GM18502 (cell line): ENCODE measurements around the gene TMEM186.
"Not testable (repeated sequence)": the region's sequence is repeated elsewhere in the genome, so short reads cannot be mapped to it uniquely, and the experiment has no call there.

ENCODE experiments used
- ATAC-seq: cut with Tn5 transposase; IDR thresholded peaks from one replicate; pipeline ENCODE4 v1.9.1; 2021; ENCODE audit warnings: mild to moderate bottlenecking; ENCODE audit not compliant: unreplicated experiment, poor library complexity

Gene TMEM186, protein sequence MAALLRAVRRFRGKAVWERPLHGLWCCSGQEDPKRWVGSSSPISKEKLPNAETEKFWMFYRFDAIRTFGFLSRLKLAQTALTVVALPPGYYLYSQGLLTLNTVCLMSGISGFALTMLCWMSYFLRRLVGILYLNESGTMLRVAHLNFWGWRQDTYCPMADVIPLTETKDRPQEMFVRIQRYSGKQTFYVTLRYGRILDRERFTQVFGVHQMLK

DNA sequence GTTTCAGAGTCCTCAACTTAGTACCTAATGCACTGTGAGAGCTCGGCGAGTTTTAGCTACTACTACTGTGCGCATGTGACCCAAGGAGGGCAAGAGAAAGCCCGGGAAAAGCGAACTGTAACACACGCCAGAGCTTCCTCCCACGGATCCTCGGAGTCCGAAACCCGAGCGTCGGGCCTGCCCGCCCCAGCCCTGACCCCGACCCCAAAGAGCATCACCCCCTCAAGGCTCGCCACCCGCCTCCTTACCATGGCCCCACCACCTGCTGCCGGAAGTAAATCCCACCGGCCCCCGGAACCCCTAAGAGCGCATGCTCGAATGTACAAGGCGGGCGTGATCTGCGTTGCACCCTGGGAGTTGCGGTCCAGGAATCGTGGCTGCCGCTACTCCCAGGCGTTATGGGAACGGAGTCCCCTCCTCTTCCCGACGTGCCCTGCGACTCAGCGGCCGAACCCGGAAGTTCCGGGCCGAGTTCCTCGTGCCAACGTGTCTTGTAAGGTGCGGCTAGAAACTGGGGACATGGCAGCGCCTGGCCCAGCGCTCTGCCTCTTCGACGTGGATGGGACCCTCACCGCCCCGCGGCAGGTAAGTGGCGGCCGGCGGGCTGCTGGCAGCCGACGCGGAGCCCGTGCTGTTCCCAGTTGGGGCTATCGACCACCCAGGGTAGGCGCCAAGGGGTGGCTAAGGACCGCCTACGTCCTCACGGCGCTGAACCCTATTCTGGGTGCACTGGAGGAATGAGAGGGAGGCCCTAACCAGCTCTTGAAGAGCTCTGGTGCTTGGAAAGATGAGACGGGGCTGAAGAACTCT is at the start of gene TMEM186, which contains the start of gene PMM2:
Gene TMEM186 (minus strand): TSS at position 276 of the 810 bp plus-strand sequence. CDS start 25 bp downstream, at position 251.
Gene PMM2 (plus strand): TSS at position 476 of the 810 bp plus-strand sequence. CDS start 44 bp downstream, at position 520.
- peak; percentile 94 for ATAC-seq

DNA sequence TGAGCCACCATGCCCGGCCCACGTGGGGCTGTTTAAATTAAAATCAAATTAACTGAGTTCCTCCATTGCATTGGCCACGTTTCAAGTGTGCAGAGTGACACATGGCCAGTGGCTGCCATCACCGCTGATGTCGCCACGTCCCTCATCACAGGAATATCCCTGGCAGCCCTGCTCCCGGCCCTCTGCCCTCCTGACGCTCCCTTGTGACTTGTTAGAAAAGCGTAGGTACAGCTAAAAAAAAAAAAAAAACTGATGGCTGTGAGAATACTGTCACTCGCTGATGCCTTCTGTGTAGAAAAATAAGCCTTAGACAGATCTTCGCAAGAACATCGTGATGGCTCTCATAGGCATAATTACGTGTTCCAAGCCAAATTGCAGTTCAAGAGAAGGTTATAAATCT is 49.7 kb upstream of the TMEM186 start:
- no peak for ATAC-seq

DNA sequence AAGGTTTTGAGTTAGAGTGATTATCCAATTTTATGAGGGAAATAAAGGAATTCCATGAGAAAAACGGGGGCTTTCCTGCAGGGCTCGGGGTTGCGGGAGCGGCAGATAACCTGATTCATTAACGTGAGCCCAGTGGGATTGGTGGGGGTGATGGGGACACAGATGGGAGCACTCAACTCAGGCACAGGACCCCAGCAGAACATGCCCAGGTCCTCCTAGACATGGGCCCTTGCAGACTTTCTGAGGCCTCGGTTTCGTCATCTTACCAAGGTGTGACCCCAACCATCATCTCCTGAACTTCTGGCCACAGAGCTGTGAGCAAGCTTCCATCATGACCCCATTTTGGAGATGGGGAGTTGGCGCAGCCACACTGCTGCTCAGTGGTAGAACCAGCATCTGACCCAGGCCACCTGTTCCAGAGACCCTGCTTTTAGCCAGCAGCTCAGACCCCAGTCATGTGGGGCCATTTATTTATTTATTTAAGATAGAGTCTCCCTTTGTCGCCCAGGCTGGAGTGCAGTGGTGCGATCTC is 49.0 kb upstream of the TMEM186 start:
- ATAC-seq: no peak

DNA sequence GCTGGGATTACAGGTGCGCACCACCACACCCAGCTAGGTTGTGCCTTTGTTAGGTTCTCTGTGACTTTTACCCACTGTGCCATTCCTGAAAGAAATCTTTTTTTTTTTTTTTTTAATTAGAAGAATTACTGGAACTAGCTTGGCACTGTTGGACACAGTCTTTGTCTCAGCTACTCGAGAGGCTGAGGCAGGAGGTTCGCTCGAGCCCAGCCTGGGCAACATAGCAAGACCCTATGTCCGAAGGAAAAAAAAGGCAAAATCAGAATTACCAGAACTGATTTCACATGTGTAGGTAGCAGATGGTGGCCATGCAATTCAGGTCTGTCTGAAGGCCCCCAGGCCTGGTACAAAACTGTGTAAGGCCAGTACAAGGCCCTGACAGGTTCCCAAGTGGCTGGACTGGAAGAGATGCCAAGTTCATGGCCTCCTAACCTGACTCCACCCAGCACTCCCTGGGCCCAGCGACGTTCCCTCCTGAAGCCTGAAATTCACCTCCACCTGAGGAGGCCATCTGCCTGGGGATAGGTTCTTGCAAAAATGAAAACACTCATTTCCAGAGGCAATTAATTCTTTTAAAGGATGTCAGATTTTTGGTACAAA is 48.4 kb upstream of the TMEM186 start:
- no peak for ATAC-seq

DNA sequence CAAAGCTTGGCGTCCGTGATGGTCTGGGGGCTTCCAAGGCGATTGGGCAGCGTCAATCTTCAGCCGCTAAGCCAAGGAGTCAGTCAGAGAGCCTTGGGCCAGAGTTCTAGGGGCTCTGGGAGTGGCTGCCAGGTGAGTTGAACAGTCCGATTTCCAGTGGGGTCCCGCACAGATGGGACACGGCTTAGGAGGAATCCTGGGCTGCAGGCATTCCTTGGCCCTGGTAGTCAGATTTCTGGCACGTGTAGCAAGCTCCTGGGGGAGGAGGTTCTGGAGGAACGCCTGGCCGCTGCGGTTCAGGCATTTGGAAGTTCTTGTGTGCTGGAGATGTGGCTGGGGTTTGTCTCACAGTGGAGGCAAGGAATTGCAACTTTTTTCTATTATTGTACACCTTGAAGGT is 45.9 kb upstream of the TMEM186 start:
- not testable (repeated sequence) for ATAC-seq

DNA sequence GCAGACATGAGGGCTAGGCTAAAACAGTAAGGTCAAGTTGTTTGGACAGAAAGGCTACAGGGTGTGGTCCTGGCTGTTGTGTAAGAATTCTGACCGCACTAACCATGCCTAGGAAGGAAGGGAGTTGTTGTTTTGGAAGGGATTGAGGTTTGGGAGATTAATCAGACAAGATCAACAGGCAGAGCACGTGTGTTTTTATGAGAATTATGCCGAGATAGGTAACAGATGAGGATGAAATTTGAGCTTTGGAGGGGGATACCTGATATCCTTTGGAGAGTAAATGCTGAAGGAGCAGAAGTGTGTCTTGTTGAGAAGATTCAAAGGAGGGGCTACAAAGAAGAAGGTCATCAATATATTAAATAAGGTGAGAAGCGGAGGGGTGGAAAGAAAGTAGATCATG is 44.6 kb upstream of the TMEM186 start:
- not testable (repeated sequence) for ATAC-seq

DNA sequence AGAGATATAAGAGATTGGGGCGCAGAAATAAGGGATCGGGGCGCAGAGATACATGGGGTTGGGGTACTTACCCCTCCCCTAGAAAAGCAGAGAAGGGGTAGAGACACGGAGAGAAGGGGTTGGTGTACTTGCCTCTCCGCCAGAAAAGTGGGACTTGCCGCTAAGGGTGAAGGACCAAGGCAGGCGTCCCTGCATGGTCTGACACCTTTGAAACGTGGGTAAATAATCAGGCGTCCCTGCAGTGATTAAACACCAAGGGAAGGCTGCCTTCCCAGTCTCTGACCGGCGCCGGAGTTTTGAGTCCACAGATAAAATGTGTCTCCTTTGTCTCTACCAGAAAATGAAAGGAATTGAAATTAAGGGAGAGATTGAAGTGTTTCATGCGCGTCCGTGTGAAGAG is 40.2 kb upstream of the TMEM186 start:
- not testable (repeated sequence) for ATAC-seq

DNA sequence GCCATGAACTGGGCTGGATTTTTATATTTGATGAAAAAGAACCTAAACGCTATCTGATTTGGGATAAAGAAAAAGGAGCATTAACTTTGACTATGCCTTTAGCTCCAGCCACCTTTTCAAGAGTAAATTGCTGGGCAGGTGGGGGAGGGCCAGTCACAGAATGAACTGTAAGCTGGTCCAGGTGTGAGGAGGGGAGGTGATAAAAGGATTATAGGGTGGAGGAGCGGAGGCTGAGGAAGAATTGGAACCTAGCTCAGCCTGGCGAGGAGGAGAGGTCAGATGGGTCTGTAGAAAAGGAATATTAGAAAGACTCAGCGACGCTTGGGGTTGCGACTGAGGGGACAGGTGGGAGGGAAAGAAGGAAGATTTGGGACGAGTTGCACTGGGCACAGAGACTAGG is 39.4 kb upstream of the TMEM186 start:
- not testable (repeated sequence) for ATAC-seq

DNA sequence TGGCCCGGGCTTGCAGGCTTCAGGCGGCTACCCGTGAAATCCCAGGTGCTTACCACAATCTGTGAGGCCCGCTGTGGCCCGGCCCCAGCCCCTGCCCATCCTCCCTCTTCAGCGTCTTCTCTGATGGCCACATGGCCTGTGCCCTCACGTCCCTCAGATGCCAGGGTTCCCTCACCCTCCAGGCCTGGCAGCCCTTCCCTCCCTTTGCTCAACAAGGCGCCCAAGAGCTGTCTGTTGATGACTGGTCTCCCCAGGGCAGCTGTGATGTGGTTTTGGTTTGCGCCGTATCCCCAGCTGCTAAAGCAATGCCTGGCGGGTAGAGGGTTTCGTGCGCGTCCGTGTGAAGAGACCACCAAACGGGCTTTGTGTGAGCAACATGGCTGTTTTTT is 35.3 kb upstream of the TMEM186 start:
- no peak for ATAC-seq

DNA sequence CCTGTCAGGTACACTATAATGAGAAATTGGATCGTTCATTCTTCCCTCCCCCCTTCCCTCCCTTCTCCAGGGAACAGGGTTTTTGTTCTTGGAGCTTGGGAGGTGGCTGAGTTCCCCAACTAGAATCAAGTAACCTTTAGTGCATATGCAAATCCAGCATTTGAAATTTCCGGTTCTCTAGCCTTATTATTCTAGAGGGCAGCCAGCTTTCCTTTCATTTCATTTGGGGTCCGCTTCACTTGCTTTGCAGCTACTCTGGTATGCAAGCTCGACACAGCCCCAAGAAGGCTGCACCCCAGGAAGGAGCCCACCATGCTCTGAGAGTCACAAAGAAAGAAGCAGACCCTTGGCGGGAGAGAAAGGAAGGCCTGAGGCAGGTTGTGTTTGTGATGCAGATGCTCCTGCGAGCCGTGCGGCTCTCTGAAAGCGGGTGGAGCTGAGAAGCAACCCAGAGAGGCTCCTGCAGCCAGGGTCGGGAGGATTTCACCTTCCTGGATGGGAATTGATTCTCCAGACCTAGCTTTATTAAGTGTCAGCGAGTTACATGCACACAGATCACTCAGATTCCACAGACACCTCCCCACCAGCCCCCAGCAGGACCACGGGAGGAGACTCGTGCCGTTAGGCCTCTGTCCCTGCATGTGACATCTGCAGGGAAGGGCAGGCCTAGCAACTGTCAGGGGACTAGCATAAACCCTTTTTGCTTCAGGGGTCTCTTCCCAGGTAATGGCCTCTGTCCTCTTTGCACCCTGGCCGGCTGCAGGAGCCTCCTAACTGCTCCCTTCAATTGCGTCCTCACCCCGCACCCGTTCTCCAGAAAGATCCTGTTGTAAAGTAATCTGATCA is 34.7 kb upstream of the TMEM186 start:
- ATAC-seq: no peak

DNA sequence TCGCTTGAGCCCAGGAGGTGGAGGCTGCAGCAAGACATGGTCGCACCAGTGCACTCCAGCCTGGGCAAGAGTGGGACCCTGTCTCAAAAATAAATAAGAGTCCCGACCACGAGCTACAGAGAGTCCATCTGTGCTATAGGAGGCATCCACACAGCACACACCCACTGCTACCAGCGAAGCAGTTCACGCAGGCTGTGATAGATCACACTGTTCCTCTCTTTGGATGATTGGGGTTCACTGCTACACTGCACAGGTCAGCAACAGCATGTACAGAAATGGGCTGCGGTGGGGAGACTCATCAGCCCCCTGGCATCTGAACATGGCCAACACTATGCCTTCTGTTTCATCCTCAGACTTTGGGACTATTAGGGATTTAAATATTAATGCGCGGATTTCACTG is 34.0 kb upstream of the TMEM186 start:
- ATAC-seq: no peak

DNA sequence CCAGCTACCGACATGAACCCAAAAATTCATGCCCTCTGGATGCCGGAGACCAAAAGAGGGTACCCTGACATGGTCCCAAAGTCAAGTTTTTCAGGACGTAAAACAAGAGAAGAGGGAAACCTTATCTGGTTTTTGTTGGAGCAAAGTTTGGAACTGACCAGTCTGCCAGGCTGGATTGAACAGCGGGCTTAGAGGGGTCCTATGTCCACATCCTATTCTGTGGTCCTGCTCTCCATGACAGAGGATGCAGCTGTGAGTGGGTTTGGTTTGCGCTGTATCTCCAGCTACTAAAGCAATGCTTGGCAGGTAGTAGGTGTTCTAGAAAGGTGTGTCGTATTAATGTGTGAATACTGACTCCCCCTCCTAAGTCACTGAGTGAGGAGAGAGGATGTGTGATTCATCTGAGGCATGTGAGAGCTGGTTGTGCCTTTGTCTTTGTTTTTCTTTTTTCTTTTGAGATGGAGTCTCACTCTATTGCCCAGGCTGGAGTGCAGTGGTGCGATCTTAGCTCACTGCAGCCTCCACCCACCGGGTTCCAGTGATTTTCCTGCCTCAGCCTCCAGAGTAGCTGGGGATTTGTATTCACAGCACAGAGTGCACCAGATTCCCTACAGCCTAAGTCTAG is 31.2 kb upstream of the TMEM186 start:
- no peak for ATAC-seq

DNA sequence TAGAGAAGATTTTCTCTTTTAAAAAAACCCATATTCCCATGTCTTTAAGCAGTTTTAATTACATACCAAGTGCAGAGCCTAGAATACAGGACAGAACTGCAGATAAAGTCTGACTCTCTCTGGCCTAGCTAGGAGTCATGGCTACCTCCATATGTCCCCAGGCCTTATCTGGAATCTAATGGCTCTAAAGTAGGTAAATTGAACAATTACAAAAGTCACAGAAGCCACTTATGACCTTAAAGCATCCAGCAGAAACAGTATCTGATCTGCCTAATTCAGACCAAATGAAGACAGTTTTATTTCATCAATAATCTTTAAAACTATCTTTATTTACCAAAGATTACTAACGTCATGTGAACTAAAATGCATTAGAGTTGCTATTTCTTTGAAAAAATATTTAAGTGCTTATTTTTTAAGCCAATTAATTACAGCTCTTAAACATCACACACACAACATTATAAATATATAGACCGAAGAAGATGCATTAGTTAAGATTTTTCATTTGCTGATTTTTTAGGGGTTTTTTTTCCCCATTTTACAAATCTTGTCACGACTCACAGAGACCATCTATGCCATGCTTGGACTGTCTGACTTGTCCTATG is 28.9 kb upstream of the TMEM186 start:
- ATAC-seq: no peak

DNA sequence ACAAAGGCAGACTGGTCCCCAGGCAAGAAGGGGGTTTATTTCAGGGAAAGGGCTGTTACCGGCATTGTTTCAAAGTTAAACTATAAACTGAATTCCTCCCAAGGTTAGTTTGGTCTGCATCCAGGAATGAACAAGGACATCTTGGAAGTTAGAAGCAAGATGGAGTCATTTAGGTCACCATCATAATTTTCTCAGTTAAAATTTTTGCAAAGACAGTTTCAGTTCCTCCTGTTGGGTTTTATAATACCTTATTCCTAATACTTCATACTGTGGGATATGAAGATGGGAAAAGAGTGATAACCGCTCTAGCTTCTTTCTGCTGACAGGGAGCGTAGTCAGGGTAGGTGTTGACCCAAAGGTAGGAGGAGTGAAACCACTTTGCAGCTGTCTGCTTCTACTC is 25.0 kb upstream of the TMEM186 start:
- ATAC-seq: no peak

DNA sequence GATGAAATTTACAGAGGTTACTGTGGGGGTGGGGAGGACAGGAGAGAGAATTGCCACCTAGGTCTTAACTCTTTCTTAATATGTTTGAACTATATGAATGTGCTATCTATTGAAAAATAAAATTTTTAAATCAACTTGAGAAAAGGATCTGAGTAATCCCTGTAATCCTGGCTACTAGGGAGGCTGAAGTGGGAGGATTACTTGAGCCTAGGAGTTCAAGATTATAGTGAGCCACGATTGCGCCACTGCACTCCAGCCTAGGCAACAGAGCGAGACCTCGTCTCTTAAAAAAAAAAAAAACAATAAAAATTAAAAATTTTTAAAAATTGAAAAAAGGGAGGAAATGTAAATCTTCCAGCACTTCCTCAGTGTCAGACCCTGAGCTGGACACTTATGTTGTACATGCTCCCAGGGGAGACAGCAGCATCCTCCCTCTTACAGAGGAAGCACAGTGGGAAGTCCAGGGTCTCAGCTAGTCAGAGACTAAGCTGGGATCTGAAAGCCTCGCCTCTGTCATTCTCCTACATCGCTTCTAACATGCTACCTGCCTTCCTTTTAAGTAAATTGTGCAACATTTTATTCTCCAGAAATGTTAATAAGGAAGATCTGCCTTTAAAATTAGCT is 22.1 kb upstream of the TMEM186 start:
- ATAC-seq: no peak

DNA sequence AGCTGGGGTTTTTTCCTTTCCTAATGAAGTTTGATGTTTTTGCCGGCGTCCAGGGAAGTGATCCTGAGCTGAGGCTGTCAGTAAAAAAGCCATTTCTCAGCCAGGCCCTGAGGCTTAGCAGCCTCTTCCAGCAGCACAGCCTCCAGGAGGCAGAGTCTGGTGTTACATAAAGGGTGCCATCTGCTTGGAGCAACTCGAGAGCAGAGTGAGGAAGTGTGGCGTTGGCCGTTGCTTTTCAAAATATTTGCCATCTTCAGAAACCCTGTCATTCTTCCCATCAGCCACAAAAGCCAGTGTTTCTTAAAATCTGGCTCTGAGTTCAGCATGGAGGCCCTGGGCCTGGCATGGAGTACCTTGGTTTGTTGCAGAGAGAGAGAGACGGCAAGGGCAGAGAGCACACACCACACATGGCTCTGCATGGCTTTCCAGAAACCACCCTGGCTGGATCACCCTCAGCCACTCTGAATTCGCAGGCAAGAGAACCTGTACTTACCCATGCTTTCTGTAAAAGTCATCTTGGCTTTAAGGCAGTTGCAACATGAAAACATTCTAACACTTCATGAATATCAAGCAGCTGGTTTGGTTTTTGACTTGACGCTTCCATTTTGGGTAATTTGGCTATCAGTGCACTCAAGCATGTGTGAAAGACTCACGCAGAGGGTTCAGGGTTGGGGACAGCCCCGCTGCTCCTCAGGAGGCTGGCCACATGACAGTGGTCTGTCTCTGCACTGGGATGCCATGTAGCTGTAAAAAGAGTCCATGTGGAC is 21.2 kb upstream of the TMEM186 start:
- peak; percentile 76 for ATAC-seq

DNA sequence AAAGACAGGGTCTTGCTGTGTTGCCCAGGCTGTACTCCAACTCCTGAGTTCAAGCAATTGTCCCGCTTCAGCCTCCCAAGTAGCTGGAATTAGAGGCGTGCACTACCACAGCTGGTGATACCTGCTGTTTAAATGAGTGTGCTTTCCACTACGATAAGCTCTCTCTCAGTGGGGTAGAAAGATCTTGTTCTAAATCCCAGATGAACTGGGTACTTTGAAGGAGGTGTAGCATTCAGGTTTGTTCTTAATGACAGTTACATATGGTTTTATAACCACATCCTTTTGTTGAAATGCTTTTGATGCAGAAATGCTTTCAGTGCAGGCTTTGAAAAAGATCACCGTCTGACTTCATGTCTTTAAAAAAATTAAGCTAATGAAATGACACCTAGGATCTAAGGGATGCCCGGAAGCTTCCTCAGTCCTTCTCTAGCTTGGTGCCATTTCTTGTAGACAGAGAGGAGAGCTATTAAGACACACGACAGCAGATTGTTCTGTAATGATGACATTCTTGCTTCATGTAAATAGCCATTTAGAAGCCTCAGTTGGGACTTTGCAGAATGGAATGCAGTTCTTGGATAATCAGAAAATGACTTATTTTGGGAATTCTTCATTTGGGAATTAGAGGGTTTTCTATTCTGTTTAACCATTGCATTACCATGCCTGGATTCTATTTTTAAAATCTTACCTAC is 19.7 kb upstream of the TMEM186 start:
- no peak for ATAC-seq
